ENCODE results near the gene AMMECR1L.
"Not testable (repeated sequence)": the region's sequence is repeated elsewhere in the genome, so short reads cannot be mapped to it uniquely, and the experiment has no call there.

Gene AMMECR1L

DNA sequence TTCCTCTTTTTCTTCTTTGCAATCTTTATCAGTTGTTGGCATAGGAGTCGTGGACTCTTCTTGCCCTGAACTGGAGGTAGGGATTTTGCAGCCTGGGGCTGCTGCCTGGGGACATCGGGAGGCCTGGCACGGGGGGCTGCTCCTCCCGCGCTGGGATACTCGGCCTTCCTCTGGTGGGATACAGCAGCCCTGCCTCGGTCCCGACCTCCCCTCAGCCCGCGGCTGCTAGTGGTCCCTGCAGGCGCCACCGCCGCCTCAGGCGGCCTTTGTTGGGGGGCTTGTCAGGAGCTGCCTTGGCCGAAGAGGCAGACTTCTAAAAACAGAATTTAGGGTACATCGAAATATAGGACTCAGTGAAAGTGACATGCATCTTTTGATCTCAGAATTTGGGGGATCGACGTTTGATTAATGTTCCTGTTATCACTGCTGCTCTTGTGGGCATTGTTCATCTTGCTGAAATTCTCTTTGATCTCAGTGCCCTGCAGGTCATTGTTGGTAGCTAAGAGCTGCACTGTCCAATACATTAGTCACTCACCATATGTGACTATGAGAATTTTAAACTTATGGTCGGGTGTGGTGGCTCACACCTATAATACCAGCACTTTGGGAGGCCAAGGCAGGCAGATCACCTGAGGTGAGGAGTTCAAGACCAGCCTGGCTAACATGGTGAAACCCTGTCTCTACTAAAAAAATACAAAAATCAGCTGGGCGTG is 44.1 kb downstream of the AMMECR1L start:
- TF ChIP-seq, protein P1, sequence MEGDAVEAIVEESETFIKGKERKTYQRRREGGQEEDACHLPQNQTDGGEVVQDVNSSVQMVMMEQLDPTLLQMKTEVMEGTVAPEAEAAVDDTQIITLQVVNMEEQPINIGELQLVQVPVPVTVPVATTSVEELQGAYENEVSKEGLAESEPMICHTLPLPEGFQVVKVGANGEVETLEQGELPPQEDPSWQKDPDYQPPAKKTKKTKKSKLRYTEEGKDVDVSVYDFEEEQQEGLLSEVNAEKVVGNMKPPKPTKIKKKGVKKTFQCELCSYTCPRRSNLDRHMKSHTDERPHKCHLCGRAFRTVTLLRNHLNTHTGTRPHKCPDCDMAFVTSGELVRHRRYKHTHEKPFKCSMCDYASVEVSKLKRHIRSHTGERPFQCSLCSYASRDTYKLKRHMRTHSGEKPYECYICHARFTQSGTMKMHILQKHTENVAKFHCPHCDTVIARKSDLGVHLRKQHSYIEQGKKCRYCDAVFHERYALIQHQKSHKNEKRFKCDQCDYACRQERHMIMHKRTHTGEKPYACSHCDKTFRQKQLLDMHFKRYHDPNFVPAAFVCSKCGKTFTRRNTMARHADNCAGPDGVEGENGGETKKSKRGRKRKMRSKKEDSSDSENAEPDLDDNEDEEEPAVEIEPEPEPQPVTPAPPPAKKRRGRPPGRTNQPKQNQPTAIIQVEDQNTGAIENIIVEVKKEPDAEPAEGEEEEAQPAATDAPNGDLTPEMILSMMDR (IDR thresholded peaks at IDR 0.05), result no peak
- Histone ChIP-seq H3K27ac (no peak overlapping the region), H3K27me3 (no peaks in the 10 kb centered on the region), H3K36me3 (peaks cover 16% of the 10 kb centered on the region), H3K4me1 (ENCODE audit: control insufficient read depth in 1 of 2, insufficient read depth in 1 of 2, low read depth in 1 of 2, low read length in 1 of 2) (no peaks in the 10 kb centered on the region), H3K9me3 (no peaks in the 10 kb centered on the region), H3K4me3 (ENCODE audit: low read depth in 1 of 2, low read length in 1 of 2) (no peak overlapping the region)

DNA sequence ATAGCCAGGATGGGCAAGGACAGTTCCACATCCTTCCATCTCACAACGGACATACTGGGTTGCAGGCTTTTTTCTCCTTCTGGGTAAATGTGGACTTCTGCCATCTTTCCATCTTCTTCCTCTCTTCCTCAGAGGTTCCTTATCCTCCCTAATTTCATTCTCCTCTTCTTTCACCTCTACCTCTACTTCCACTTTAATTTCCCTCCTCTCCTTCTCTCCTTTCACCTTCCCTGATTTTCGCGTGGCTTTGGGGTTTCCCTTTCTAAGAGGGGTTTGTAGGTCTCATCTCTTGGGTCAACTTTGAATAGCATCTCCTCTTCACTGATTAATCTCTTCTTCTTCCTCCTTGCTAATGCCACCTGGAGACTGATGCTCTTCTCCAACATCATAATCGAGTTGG is 44.9 kb downstream of the AMMECR1L start:
- Histone ChIP-seq H3K36me3 (peaks cover 9% of the 10 kb centered on the region), H3K27me3 (no peaks in the 10 kb centered on the region), H3K9me3 (no peaks in the 10 kb centered on the region), H3K4me3 (ENCODE audit: low read depth in 1 of 2, low read length in 1 of 2) (no peak overlapping the region), H3K4me1 (ENCODE audit: control insufficient read depth in 1 of 2, insufficient read depth in 1 of 2, low read depth in 1 of 2, low read length in 1 of 2) (no peaks in the 10 kb centered on the region), H3K27ac (no peak overlapping the region)
- TF ChIP-seq, protein P1 (IDR thresholded peaks at IDR 0.05), result no peak

DNA sequence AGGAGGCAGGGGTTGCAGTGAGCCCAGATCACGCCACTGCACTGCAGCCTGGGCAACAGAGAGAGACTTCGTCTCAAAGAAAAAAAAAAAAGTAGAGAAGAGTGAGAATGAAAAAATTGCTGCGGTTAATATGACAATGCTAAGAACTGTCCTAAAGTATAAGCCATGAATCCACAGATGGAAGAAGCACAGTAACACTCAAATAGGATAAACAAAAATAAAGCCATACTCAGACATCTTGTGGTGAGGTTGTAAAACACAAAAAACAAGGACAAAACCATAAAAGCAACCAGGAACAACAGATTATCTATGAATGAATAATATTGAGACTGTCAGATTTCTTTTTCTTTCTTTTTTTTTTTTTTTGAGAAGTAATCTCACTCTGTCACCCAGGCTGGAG is 50.8 kb downstream of the AMMECR1L start:
- H3K27ac ChIP-seq, result no peak overlapping the region
- TF ChIP-seq, protein P1 (IDR thresholded peaks at IDR 0.05), result no peak
- no peaks in the 10 kb centered on the region for H3K27me3 ChIP-seq
- no peaks in the 10 kb centered on the region for H3K9me3 ChIP-seq
- no peak overlapping the region for H3K4me3 ChIP-seq (ENCODE audit: low read depth in 1 of 2, low read length in 1 of 2)
- no peaks in the 10 kb centered on the region for H3K4me1 ChIP-seq (ENCODE audit: control insufficient read depth in 1 of 2, insufficient read depth in 1 of 2, low read depth in 1 of 2, low read length in 1 of 2)
- no peaks in the 10 kb centered on the region for H3K36me3 ChIP-seq

- Histone ChIP-seq H3K27ac (no peak overlapping the region), H3K4me3 (ENCODE audit: low read depth in 1 of 2, low read length in 1 of 2) (no peak overlapping the region), H3K9me3 (no peaks in the 10 kb centered on the region), H3K36me3 (no peaks in the 10 kb centered on the region), H3K4me1 (ENCODE audit: control insufficient read depth in 1 of 2, insufficient read depth in 1 of 2, low read depth in 1 of 2, low read length in 1 of 2) (no peaks in the 10 kb centered on the region), H3K27me3 (no peaks in the 10 kb centered on the region)
- TF ChIP-seq, protein P1 (IDR thresholded peaks at IDR 0.05), result no peak
These were observed 55.9 kb downstream of the AMMECR1L start for GRCh38 chr2:127829845-127830246.

GRCh38 chr2:127826708-127827107 is 59.0 kb downstream of the AMMECR1L start:
- H3K4me3 ChIP-seq (ENCODE audit: low read depth in 1 of 2, low read length in 1 of 2); H3K4me1 ChIP-seq (ENCODE audit: control insufficient read depth in 1 of 2, insufficient read depth in 1 of 2, low read depth in 1 of 2, low read length in 1 of 2); H3K27ac ChIP-seq; H3K9me3 ChIP-seq; H3K36me3 ChIP-seq; H3K27me3 ChIP-seq: not testable (repeated sequence)

- TF ChIP-seq, protein P1 (IDR thresholded peaks at IDR 0.05), result no peak
- Histone ChIP-seq H3K36me3 (no peaks in the 10 kb centered on the region), H3K4me1 (ENCODE audit: control insufficient read depth in 1 of 2, insufficient read depth in 1 of 2, low read depth in 1 of 2, low read length in 1 of 2) (no peaks in the 10 kb centered on the region), H3K4me3 (ENCODE audit: low read depth in 1 of 2, low read length in 1 of 2) (no peak overlapping the region), H3K27ac (no peak overlapping the region), H3K9me3 (no peaks in the 10 kb centered on the region), H3K27me3 (no peaks in the 10 kb centered on the region)
These were observed 59.7 kb downstream of the AMMECR1L start for GRCh38 chr2:127826047-127826446.

Measured in neutrophil (primary cell).